ENCODE data around the gene ADGRG1.

The ADGRG1 gene

DNA sequence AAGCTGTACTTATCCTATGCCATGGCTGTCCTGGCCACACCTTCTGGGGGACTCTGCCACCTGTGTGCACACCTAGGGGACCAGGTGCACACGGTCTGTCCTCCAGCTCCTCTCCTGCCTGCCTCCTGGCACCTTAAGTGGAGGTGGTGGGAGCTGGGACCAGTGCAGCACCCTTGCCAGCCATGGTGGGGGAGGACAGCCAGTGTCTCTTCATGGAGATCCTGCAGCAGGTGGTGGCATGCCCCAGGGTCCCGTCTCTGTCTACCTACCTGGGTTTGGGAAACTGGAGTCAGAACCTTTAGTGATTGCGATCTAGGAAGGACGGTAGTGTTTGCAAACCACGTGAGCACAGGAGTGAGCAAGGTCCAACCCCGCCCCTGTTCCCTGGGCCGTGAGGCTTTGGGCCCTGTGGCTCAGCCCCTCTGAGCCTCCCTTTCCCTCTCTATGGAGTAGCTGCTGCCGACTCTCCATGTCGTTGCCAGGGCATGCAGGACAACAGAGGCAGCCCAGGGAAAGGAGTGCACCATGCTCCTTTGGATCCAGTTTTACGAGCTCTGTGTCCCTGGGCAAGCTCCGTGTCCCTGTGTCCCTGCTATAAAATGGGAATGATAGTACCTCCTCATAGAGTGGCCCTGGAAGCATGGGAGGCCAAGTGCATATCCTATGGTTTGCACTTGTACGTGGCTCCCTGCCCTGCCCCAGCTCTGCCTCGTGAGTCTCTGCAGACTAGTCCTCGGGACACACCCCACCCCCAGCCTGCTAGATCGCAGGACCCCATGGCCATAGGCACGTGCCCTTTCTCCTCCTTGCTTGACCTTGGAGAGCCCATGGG lies 7.1 kb downstream of the ADGRG1 start:
- DNase-seq (ENCODE audit: low read depth): no peak

DNA sequence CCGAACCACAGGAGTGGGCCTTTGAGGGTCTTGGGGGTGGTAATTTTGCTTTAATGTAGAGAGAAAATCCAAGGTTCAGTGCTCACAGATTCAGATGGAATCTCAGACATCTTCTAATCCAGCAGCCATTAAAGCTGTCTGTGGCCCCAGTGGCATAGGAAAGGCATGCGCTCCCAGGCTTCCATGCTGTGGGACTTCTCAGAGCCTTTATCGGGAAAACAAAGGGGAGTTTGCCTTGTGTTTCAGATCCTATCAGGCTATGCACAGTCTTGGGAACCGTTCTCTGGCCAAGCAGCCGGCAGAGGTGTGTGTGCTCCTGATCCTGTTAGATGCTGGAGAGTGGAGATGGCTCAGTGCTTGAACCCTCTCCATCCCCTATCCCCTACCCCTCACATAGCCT lies 7.8 kb downstream of the ADGRG1 start:
- DNase-seq (ENCODE audit: low read depth): no peak

DNA sequence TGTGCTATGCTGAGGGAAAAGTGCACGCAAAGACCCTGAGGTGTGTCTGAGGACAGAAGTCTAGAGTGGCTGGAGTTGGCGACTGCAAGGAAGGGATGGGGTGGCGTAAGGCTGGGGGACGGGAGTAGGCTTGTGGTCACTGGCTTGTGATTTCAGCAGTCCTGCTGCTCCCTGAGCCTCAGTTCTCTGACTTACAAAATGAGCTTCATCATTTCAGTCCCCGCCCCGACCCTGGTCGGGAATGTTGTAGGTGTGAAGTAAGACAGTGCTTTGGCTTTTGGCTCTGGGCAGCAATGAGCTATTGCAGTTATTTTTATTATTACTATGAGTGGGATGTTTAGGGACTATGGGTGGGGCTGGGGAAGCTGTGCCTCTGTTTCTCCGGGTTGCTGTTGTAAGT lies 8.6 kb downstream of the ADGRG1 start:
- DNase-seq (ENCODE audit: low read depth): no peak

DNA sequence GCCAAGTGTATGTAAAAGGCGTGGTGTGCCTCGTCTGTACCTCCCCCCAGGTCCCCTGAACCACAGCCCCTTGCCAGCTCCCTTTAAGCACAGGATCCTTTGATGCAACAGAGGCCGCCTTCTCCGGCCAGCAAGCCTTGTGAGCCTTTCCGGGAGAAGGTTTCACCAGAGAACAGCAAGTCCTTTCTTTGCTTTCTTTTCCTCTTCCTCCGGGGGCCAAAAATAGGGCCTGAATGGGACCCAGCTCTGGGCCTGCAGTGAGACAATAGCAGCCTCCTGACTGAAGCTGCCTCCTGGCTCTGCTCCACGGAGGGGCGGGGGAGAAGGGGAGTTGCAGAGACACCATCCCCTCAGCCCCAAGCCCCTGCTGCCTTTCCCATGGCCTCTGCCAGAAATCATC lies 9.0 kb downstream of the ADGRG1 start:
- no peak for DNase-seq (ENCODE audit: low read depth)

DNA sequence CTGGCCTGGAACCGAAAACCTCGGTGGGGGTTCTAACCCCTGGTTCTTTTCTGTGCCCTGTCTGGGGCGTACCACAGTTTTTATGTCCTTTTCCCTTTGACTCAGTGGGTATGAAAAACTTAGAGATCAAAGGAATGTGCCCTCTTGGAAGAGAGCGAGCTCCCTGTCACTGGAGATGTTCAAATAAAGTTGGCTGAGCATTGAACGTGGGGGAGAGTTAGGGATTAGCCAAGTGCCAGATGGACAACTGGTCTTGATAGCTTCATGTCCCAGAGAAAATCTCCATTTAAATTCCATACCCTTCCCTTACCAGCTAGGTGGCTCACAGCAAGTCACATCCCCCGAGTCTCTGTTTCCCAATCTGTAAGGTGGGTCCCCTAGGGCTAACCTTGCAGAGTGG lies 9.5 kb downstream of the ADGRG1 start:
- DNase-seq (ENCODE audit: low read depth): no peak

DNA sequence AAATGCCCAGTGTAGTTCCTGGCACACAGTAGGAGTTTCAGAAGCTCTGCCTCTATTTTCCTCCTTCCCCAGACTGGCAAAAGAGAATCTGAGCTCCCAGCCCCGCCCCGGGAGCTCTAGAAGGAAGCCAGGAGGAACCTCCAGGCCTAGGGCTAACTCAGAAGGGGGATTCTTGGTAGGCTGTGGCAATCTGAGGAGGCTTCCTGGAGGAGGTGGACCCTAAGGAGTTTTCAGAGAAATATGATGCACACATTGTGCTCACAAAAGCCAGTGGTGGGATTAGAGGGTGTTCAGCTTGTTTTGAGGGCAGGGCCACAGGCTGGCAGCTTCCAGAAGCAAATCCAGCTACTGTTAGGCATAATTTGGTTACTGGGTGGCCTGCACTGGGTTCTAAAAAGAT lies 10.0 kb downstream of the ADGRG1 start:
- no peak for DNase-seq (ENCODE audit: low read depth)

DNA sequence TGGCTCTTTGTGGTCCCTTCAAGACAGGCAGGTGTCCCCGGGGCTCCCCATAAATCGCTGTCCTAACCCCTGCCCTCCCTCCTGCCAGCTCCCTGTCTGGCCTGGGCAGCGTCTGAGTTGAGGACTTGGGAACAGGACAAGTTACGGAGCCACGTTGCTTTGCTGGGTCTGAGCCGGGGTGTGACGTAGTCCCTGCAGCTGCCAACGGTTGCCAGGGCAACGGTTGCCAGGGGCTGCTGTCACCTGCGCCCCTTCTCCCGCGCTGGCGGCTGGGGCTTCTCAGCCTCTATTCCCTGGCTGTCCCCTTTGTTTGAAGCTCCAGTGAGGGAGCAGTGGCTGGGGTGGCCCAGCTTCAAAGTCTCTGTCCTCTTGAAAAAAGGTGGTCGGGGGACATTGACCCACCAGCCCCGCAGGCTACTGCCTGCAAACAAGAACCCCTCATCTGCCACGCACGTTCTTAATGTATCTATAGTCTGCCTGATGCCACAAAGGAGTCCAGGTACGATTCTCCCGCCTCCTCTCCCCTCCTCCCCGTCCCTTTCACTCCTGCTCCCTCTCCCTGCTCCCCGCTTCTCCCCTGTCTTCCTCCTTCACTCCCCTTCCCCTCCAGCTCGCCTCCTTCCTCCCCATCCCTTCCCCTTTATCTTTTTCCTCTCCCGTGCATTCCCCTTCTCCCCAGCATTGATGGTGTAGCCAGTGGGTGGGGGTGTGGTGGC lies 10.9 kb downstream of the ADGRG1 start:
- DNase-seq (ENCODE audit: low read depth): no peak

DNA sequence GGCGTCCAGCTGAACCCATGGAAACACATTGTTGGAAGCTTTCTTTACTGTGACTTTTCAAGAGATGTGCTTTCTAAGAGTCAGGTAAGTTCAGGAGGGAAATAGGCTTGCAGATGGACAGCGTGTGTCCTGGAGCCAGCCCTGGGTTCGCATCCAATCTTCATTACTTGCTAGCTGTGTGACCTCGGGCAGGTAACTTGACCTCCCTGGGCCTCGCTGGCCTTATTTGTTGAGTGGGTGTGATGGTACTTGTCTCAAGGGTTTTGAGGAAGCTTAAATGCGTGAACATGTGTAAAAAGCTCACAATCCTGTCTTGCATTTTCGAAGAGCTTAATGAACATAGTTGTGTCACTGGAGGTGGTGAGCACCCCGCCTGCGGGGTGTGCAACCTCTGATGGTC lies 11.8 kb downstream of the ADGRG1 start:
- DNase-seq (ENCODE audit: low read depth): no peak

DNA sequence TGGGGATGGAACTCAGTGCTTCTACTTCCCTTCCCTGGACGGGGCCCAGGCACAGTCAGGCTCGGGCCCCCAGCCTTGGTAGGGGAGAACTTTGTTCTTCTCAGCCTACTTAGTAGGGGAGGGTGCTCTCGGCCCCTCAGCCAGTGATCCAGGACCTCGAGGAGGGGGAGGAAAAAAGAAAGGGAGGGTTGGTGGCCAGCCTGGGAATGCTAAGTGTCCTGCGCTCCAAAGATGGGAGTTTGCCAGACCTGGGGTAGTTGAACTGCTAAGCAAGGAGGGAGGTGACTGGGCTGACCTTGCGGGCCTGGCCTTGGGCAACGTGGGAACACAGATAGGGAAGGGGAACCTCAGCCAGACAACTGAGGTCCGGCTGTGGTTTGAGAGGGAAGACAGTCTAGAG lies 12.2 kb downstream of the ADGRG1 start:
- no peak for DNase-seq (ENCODE audit: low read depth)

DNA sequence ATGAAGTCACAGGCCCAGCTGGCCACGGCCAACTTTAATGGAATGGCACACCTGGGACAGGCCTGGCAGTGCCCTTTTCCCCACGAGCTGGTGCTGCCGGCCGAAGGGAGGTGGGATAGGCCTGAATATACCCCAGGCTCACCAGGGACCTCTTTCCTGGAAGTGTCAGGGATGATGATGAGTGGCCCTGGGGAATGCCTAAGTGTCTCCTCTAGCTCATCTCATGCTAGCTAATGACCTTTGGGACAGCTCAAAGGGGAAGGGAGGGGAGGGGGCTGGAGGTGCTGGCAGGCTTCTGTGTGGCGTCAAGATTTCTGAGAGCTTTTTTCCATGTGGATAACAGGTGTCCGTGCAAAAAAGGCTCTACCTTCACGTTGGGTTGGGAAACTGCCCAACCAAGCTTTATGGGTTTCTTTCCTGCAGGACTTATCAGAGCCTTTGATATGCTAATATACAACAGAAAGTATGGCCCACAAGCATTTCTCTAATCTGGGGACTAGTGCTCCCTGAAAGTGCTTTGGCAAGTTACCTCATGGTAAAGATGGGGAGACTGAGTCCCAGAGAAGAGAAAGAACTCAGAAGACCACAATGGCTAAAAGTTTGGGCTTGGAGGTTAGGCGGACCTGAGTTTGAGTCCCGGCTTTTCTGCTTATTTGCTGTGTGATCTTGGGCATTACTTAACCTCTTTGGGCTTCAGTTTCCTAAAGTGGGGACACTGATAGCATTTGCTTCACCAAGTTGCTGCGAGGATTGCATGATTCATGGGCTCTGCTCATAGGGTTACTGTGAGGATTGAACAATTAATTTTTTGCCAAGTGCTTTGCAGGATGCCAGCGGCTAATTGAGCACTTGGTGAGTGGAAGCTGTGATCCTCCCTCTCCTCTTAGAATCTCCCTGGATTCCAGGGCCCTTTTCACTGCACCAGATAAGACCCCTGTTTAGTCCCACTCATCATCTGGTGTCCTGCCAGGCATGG lies 14.0 kb downstream of the ADGRG1 start:
- no peak for DNase-seq (ENCODE audit: low read depth)

DNA sequence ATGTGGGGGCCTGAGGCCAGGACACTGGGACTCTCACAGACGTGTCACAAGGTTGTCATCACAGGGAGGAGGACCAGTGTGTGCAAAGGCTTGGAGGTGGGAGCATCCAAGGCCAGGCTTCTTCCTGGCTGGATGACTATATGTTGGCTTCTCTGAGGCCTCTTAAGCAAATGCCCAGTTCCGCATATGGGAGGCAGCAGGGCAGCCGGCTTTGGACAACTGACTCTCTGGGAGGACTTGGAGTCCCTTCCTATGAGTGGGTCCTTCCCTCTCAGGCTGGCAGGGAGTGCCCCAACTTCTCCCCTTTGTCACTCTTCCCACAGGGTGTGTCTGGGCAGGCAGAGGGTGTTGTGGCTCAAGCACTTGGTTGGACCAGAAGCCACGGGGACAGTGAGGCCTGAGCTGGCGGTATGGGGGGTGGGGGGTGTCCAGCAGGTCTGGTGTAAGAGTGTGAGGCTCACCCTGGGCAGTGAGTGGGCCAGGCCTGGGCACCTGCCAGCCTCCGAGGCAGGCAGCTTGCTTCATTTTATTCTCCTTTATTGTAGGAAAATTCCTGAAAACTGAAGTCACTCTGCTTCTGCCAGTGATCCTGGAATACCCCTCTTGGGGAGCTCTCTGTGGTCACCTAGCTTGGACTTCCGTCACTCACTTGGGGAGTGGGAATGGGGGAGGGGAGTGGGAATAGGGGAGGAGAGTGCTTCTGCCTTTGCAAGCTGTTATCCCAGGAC lies 14.9 kb downstream of the ADGRG1 start:
- no peak for DNase-seq (ENCODE audit: low read depth)

DNA sequence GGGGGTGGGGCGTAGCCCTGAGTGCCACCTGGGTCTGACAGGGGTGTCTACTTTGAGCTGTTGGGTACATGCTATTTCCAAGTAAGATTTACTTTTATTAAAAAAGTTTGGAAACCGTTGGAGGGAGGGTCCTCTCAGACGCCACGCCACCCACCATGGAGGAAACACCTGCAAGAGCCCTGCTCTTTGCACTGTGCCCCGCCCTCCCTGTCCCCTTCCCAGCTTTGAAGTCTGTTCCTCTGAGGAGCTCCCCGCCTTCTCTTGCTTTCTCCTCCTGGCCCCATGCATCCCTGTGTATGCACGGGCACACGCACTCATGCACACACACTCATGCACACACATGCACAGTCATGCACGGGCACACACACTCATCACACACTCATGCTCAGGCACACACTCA lies 15.5 kb downstream of the ADGRG1 start:
- no peak for DNase-seq (ENCODE audit: low read depth)

DNA sequence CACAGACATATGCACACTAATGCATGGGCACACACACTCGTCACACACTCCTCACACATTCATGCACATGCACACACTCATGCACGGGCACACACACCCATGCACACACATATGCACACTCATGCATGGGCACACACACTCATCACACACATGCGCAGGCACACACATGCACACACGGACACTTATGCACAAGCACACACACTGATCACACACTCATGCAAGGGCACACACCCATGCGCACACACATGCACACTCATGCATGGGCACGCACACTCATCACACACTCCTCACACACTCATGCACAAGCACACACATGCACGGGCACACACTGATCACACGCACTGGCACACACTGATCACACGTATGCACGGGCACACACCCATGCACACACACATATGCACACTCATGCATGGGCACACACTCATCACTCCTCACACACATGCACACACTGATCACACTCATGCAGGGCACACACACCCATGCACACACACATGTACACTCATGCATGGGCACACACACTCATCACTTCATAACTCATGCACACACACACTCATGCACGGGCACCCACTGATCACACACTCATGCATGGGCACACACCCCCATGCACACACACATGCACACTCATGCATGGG lies 16.1 kb downstream of the ADGRG1 start:
- no peak for DNase-seq (ENCODE audit: low read depth)

DNA sequence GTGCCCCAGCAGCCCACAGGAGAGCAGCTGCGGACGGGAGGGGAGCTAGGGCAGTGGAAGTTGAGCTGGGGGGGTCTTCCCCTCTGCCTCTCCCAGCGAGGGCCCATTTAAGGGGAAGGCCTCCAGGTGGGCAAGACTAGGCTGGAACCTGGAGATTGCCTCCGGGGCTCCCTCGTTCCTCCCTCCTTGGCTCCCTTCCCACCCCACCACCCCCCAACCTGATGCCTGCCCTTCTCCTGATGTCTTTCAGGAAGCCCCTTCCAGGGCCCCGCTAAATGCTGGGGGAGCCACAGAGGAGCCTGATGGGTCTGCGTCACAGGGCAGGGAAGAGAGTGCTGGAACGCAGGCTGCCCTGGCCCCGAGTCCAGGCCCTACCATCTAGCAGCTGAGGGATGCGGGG lies 16.7 kb downstream of the ADGRG1 start:
- DNase-seq (ENCODE audit: low read depth): no peak

DNA sequence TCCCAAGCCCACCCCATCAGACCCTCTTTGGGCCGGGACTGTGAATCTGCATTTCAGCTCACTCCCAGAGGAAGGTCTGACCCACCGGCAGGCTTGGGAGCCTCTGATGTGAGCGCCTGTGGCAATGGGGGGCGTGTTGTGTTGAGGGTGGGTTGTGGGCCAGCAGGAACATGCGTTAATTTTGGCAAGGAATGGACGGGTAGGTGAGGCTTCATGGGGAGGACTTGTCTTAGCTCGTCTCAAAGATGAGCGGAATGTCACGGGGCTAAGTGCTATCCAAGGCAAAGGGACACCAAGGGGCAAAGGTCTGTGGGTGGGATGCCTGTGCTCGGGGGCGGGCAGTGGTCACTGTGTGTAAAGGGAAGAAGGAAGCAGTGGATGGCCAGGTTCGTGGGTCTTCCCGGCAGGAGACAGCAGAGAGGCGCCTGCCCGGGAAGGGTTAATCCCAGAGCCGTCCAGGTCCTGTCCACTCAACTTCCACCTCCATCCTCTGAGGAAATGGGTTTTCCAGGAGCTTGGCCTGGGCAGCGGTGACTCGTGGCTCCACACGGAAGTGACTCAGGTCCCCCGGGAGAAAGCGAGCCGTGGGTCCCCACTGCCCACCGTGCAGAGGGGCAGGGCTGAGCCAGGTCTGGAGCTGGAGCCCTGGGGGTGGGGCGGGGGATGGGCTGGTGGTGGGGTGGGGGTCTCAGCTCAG lies 17.4 kb downstream of the ADGRG1 start:
- no peak for DNase-seq (ENCODE audit: low read depth)

DNA sequence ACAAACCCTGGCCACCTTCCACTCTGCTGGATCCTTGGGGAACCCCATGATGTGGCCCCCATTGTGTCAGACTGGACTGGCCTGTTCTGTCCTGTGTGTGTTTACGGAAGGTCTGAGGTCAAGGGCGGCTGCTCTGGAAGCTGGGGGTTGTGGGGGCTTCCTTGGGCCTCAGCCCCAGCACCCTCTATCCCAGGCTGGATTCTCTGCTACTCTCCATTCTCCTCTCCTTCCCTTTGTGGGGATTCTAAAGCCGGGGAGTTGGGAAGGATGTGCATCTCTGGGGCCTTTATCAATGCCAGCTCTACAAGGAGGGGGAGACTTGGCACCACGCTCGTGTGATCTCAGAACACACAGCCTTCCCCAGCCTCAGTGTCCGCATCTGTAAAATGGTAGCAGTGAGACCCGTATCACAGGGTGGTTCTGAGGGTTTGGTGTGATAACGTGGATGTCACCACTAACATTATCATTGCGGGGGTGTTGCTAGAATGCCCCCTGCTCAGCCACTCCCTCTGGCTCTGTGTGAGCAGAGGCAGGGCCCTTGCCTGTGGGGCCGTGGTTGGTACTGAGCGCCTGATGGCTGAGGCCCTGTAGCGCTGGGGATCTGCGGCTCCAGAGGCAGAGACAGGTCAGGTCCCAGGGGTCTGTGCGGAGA lies 18.1 kb downstream of the ADGRG1 start:
- no peak for DNase-seq (ENCODE audit: low read depth)

DNA sequence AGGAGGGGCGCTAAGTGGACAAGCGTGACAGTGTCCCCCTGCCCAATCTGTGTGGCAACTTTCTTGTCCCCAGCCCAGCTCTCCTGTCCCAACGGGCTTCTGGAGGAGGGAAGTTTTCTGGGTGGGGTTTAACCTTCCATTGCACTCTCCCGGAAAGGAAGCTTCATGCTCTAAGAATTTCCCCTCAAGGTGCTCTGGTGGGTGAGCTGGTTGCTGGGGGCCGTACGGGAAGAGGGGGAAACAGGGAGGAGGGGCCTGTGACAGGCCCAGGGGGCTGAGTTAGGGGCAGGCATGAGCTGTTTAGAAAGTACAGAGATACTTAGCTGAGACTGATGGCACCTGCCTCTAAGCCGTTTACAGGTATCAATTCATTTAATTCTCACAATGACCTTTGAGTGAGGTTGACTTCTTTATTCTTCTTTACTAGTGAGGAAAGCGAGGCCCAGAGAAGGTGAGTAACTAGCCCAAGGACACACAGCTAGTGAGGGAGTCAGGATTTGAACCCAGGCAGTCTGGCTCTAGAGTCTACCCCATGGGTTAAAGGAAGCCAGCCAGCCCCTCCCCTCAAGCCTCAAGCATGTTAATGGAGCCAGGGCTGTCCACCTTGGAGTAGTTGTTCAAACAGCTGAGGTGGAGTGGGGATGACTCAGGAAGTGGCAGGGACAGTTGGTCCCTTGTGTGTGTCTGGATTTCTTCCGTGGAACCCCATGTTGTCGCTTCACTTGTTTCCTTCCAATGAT lies 18.9 kb downstream of the ADGRG1 start:
- DNase-seq (ENCODE audit: low read depth): no peak

DNA sequence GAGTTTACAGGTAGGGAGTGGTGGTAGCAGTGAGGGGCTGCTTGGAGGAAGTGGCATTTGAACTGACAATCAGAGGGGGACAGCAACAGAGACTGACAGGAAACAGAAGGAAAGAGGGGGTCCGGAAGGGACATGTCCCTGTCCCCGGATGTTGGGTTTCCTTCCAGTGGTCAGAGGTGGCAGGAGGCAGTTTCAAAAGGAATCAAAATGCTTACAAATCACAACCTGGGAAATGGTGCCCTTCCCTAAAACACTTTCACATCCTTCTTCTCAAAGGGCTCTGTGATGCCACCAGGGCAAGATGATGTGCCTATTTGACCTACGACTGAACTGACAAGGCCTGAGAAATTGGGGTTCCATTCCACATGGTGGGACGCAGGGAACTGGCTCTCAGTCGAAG lies 19.7 kb downstream of the ADGRG1 start:
- no peak for DNase-seq (ENCODE audit: low read depth)
